ENCODE data around the gene STAT2.

- TF ChIP-seq CTCF (IDR thresholded peaks at IDR 0.05) (no peak), ZFX (IDR thresholded peaks at IDR 0.05; ENCODE audit: borderline replicate concordance) (no peak)
Observed at GRCh38 chr12:56298828-56299227, 61.1 kb downstream of the STAT2 start.
